GM10266 (cell line): ENCODE measurements around the gene ARHGAP4.

ENCODE experiments used
- DNase-seq: peaks from one replicate; pipeline ENCODE4 v3.0.0; 2012; ENCODE audit errors: extremely low spot score
- CTCF ChIP-seq: IDR thresholded peaks from 2 replicates; pipeline ENCODE4 v1.5.1; 2012; ENCODE audit warnings: mild to moderate bottlenecking, low read depth; ENCODE audit not compliant: control insufficient read depth, insufficient read depth; ENCODE audit errors: missing control alignments

Gene ARHGAP4

GRCh38 chrX:153919281-153919680, 6.8 kb downstream of the ARHGAP4 start:
- no peak for TF ChIP-seq CTCF
- no peak for DNase-seq

- no peak for TF ChIP-seq CTCF
- DNase-seq = no peak
Observed at GRCh38 chrX:153917869-153918268, 8.2 kb downstream of the ARHGAP4 start.

- no peak for DNase-seq
- TF ChIP-seq CTCF = no peak
Observed at GRCh38 chrX:153913701-153914100, 12.4 kb downstream of the ARHGAP4 start.

GRCh38 chrX:153913211-153913610, 12.9 kb downstream of the ARHGAP4 start:
- TF ChIP-seq CTCF = no peak
- no peak for DNase-seq

GRCh38 chrX:153911798-153912197, 14.3 kb downstream of the ARHGAP4 start:
- no peak for TF ChIP-seq CTCF

GRCh38 chrX:153910446-153910845, 15.6 kb downstream of the ARHGAP4 start:
- no peak for TF ChIP-seq CTCF
- no peak for DNase-seq

More at GRCh38 chrX:153911798-153912197, 14.3 kb downstream of the ARHGAP4 start:
- no peak for DNase-seq

GRCh38 chrX:153909980-153910360, 16.1 kb downstream of the ARHGAP4 start:
- no peak for DNase-seq
- no peak for TF ChIP-seq CTCF
